NCI-H526 (cell line): ENCODE measurements around the gene SPAG6.
A peak's percentile ranks its signal among the peaks of the same experiment; 100 is the strongest.
"Not testable (repeated sequence)": the region's sequence is repeated elsewhere in the genome, so short reads cannot be mapped to it uniquely, and the experiment has no call there.

Experiments
- DNase-seq, 2 experiments: peaks; one replicate each; lab custom pipeline; 2025; lab: John Stamatoyannopoulos, UW

SPAG6 gene

DNA sequence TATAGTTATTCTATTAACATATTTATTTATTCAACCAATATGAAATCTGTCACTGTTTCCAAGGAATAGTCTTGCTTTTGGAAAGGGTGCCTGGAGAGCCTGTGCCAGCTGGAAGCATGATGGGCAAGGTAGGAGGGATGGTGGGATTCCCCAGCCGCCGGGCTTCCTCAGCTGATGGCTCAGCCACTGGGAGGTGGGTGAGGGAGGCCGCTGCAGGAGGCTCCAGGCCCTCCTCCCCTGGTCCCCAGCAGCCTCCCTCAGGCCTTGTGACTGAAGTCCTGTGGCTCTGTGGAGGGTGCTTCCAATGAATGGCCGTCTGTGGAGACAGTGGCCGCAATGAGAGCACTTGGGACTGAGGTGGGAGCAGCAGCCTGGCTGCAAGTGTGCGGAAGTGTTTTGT, 27.0 kb downstream of the SPAG6 start:
- DNase-seq, result no peak

GRCh38 chr10:22372917-22373316, 27.6 kb downstream of the SPAG6 start:
- DNase-seq, result no peak

DNA sequence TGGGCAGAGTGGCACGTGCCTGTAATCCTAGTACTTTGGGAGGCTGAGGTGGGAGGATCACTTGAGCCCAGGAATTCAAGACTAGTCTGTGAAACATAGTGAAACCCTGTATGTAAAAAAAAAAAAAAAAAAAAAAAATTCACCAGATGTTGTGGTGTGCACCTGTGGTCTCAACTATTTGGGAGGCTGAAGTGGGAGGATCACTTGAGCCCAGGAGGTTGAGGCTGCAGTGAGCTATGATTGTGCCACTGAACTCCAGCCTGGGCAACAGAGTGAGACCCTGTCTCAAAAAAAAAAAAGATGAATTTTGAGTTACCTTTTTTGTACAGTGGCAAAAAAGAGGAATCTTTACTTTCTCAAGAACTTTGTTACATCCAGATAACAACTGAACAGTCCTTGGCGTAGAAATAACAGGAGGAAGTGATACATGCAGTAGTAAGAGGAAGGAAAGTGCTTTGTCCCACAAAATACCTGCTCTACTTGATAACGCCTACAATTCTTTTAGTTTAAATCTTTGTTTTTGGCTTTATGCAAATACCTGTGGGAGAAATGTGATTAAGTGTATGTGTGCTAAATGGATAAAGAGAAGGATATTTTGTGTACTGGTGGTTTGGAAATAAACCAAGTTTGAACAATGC, 29.3 kb downstream of the SPAG6 start:
- DNase-seq, result no peak

- DNase-seq, result no peak
Measured at GRCh38 chr10:22379059-22379458, 33.8 kb downstream of the SPAG6 start.

GRCh38 chr10:22381262-22381661, 36.0 kb downstream of the SPAG6 start:
- no peak for DNase-seq

GRCh38 chr10:22386503-22386902, 41.2 kb downstream of the SPAG6 start:
- DNase-seq, result no peak

DNA sequence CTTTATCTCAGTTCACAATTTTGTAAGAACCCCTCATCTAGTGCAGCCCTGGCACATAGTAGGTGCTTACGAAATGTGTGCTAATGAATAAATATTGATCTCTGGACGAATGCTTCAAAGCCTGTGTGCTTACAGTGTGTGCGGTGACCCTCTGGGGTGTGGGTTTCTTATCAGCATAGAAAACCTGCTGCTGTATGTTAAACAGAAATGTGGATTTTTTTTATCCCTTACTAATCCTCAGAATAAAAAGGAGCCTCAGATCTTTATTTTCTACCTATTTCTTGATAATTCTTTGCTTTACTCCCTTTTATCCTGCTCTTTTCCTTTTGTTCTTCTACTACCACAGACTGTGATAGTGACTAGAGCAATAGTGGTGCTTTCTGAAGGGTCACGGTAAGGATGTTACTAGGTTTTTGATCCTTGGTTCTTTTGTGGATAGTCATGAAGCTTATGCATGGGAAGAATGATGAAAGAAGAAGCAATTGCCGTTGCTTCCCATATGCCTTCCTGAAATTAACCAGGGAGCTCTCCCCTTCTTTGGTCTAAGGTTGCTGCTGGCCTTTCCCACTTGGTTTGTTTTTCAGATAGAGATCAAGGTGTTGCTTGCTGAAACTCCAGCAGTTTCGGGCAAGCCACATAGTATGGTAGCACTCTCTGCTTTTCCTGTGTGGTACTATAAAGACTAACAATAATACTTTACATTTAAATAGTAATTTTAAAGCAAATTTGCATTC, 44.7 kb downstream of the SPAG6 start:
- no peak for DNase-seq

DNA sequence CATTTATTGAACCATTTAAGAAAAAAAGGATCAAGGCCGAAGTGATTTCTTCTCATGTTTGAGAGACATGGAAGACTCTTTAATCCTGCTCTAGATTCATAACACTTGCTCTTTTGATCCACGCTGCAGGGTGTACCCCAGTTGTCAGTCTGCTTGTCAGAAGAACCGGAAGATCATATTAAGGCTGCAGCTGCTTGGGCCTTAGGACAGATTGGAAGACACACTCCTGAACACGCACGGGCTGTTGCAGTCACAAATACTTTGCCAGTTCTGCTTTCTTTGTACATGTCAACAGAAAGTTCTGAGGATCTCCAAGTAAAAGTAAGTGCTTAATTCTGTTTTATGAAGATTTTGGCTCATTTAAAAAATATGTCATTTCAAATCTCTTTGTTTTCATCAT, 46.3 kb downstream of the SPAG6 start:
- DNase-seq, result no peak

DNA sequence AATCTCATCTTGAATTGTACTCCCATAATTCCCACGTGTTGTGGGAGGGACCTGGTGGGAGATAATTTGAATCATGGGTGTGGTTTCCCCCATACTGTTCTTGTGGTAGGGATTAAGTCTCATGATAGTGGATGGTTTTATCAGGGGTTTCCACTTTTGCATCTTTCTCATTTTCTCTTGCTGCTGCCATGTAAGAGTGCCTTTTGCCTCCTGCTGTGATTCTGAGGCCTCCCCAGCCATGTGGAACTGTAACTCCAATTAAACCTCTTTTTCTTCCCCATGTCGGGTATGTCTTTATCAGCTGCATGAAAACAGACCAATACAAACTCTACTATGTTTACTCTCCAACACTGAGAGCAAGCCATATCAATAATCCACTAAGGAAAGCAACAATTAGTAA, 50.9 kb downstream of the SPAG6 start:
- not testable (repeated sequence) for DNase-seq

GRCh38 chr10:22406916-22407315, 61.6 kb downstream of the SPAG6 start:
- DNase-seq, result not testable (repeated sequence)

DNA sequence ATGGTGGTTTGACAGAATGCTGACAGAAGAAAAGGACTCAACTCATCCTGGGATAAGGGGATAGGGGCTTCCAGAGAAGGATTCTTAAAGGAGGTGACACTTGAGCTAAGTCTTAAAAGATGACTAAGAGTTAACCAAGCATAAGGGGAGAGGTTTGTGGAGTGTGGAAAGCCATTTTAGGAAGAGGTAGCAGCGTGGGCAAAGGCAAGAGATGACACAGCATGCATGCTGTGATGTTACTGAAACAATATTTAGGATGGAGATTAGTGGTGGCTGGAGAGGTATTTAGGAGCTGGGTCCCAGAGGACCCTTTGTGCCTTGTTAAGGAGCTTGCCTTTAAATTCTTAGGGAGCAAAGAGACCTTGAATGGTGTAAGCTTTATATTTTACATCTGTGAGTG, 65.1 kb downstream of the SPAG6 start:
- DNase-seq, result no peak

- no peak for DNase-seq
Measured at GRCh38 chr10:22410846-22411245, 65.5 kb downstream of the SPAG6 start.

DNA sequence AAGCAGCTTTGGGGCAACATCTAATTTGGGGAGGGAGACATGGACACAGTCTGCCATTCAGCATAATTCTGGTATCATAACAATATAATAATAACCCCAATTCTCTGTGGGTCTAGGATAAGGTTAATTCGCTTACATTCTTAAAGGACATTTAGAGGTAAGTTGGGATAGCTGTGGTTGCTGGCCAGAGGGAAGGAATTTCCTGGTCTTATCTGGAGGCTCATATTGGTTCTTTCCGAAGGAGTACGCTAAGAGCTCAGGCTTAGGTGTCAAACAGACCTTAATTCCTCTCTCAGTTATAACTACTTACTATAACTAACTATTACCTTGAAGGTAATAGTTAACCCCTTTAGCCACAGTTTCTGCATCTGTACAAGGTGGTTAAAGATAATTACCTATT, 68.8 kb downstream of the SPAG6 start:
- no peak for DNase-seq

DNA sequence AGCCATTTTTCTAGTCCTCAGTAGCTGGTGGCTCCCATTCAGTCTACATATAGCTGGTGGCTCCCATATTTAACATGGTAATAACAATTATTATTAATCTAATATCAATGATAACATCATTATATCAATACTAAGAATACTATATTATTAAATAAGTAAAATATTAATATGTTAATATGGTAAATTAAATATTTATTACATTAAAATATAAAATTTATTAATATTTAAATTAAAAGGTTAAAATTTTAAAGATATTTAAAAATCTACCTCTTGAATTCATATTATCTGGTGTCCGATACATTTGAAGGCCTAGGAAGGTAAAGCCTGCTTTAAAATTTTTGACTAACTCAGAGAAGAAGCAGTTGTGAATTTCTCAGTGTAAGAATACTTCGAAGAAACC, 69.8 kb downstream of the SPAG6 start:
- DNase-seq, result no peak

GRCh38 chr10:22417736-22418268, 72.5 kb downstream of the SPAG6 start:
- DNase-seq, result no peak

DNA sequence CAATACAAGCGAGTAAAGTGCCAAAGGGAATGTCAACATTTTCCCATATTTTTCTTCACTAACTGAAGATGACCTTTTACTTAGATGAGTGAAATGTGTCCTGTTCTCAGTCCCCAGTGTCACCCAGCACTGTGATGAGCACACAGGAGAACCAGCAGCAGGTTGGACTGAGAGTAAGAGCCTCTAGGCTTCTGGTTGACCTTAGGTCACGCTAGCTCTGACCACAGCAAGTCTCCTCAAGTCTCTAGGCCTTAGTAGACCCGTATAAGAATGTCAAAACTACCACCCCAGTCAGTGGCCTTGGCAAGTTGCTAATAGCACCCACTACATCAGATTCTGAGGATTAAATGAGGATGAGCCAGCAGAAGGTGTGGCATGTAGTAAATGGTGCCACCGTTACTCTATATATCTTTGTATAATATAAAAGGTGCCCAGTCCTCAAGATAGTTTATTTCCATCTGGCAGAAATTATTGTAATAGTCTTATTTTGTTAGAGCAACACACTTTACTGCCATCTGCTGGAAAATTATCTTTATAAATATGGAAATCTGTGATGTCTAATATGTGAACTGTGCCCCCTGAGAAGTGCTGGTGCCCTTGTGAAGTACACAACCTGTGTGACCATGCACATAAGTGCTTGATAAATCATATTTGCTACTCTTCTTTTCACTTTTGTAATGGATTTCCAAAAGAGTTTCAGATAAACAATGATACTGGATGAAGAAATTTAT, 75.7 kb downstream of the SPAG6 start:
- DNase-seq, result peak in 1 of 2 experiments; percentile 4

- DNase-seq, result no peak
Measured at GRCh38 chr10:22426653-22427052, 81.4 kb downstream of the SPAG6 start.

GRCh38 chr10:22427101-22427500, 81.8 kb downstream of the SPAG6 start:
- no peak for DNase-seq

DNA sequence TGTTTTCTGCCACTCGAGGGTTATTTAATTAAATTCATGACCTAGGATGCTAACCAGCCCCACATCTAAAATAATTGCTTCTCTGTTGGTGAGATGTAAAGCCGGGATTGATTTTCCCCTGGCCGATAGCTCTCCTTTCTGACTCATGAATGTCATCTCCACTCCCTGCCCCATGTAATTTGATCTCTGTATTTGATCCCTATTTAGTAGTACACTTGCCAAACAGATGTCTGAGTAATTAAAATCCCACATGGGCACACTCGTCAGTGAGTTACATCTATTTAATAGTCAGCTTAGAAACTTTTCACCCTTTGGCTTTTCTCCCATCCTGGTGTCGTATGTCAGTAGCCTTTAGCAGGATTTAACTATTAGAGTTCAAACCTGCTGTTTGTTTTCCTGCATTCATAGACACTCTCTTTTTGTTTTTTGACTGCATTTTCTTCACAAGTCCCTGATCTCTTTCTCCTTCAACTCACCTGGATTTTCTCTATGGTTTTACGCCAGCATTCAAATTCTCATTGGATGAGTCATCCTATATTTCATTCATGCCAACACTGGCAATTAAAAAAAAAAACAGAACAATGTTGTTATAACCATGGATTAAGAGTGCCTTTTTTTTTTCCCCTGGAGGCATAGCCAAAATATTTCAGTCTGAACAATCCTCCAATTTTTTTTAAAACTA, 82.7 kb downstream of the SPAG6 start:
- peak in 1 of 2 experiments; percentile 6 for DNase-seq

GRCh38 chr10:22429146-22429545, 83.8 kb downstream of the SPAG6 start:
- no peak for DNase-seq

DNA sequence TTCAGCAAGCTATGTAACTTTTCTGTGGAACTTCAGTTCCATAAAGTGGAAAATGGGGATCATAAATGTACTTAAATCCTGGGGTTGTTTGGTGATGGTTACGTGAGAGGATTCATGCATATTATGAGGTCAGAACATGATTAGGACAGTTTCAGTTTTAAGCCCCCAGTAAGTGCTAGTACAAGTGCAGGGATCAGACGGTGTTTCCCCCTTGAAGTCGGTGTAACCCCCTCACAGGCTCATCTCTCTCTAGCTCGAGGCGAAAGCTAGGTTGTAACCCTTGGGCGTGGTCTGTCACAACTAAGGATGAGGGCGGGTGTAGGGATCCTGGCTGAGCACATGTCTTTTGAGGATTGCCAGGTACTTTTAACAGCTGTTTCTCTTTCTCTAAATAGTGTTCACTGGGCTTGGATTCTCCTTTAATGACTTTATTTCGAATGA, 84.7 kb downstream of the SPAG6 start:
- no peak for DNase-seq

DNA sequence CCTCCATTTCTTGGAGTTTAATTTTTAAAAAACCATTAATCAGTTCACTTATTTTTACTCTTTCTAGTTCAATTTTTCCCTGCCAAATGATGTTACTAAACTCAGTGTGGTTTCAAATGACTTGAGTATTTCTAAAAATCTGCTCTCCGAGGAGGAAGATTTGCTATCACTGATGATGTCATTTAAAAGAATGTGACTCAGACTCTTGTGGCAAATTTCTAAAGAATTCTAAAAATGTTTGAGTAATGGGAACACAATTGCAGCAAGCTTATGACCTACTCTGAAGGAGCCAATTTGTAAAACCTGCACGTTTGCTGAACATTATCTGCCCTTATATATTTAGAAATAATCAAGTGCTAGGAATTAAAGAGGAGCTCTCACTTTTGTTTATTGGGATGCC, 88.6 kb downstream of the SPAG6 start:
- no peak for DNase-seq
